NCI-H510A (cell line): Measurements from ENCODE around the gene DMRTA2.
"Not testable (repeated sequence)": the region's sequence is repeated elsewhere in the genome, so short reads cannot be mapped to it uniquely, and the experiment has no call there.

ENCODE experiments used
- DNase-seq: peaks from one replicate; lab custom pipeline; 2025; lab: John Stamatoyannopoulos, UW

The DMRTA2 gene

GRCh38 chr1:50381551-50381950 is 41.7 kb downstream of the DMRTA2 start:
- not testable (repeated sequence) for DNase-seq

- DNase-seq, result no peak
Observed at GRCh38 chr1:50378770-50379169, 44.5 kb downstream of the DMRTA2 start.

- no peak for DNase-seq
Observed at GRCh38 chr1:50373532-50373931, 49.7 kb downstream of the DMRTA2 start.

GRCh38 chr1:50371749-50372148 is 51.5 kb downstream of the DMRTA2 start:
- no peak for DNase-seq

- DNase-seq, result no peak
Observed at GRCh38 chr1:50369830-50370229, 53.4 kb downstream of the DMRTA2 start.

GRCh38 chr1:50369008-50369634 is 54.1 kb downstream of the DMRTA2 start:
- no peak for DNase-seq

- DNase-seq, result no peak
Observed at GRCh38 chr1:50368179-50369007, 54.9 kb downstream of the DMRTA2 start.
